Activated T-cell treated with anti-CD3 and anti-CD28 coated beads, Interleukin-2, amount 50 U/mL, for 48 hours (primary cell): ENCODE measurements around the gene DNAJC4.
A peak's percentile ranks its signal among the peaks of the same experiment; 100 is the strongest.

ENCODE experiments used
- DNase-seq, 2 experiments: peaks; one replicate each; pipeline ENCODE4 v3.0.0-alpha.2; 2020

Gene DNAJC4

GRCh38 chr11:64230171-64230984, at the start of gene DNAJC4:
Gene DNAJC4 (plus strand): TSS chr11:64230548. CDS start chr11:64230855, 307 bp downstream.
- peak; percentile 90 to 93 for DNase-seq

- DNase-seq, result no peak
Observed at GRCh38 chr11:64180891-64181290, 49.5 kb upstream of the DNAJC4 start.

- DNase-seq, result peak; percentile 67 to 72
Observed at GRCh38 chr11:64181506-64182411, 48.6 kb upstream of the DNAJC4 start.

- no peak for DNase-seq
Observed at GRCh38 chr11:64183890-64184289, 46.5 kb upstream of the DNAJC4 start.

GRCh38 chr11:64185175-64185692, 45.1 kb upstream of the DNAJC4 start:
- DNase-seq, result no peak

GRCh38 chr11:64185693-64186491, 44.5 kb upstream of the DNAJC4 start, which contains the start of gene STIP1:
Gene STIP1 (plus strand): TSS chr11:64186171. CDS start chr11:64186262, 91 bp downstream.
- peak; percentile 99 to 100 for DNase-seq

GRCh38 chr11:64186492-64187165, 43.7 kb upstream of the DNAJC4 start:
- DNase-seq, result peak; percentile 71 to 72

- no peak for DNase-seq
Observed at GRCh38 chr11:64192434-64192833, 37.9 kb upstream of the DNAJC4 start.

- no peak for DNase-seq
Observed at GRCh38 chr11:64196626-64197025, 33.7 kb upstream of the DNAJC4 start.

- no peak for DNase-seq
Observed at GRCh38 chr11:64198511-64198910, 31.8 kb upstream of the DNAJC4 start.

- no peak for DNase-seq
Observed at GRCh38 chr11:64201543-64201942, 28.8 kb upstream of the DNAJC4 start.

GRCh38 chr11:64202992-64203391, 27.4 kb upstream of the DNAJC4 start:
- DNase-seq, result no peak

GRCh38 chr11:64203421-64204079, 26.8 kb upstream of the DNAJC4 start:
- DNase-seq, result no peak

GRCh38 chr11:64204080-64204440, 26.3 kb upstream of the DNAJC4 start:
- no peak for DNase-seq

- peak; percentile 79 to 82 for DNase-seq
Observed at GRCh38 chr11:64204464-64204989, 25.8 kb upstream of the DNAJC4 start.

GRCh38 chr11:64206457-64207255, 23.7 kb upstream of the DNAJC4 start, which contains the start of gene FERMT3:
Gene FERMT3 (plus strand): TSS chr11:64206721. CDS start chr11:64207365, 644 bp downstream.
- DNase-seq, result peak; percentile 82 to 86

- peak; percentile 89 to 92 for DNase-seq
Observed at GRCh38 chr11:64207256-64208085, 22.9 kb upstream of the DNAJC4 start.

GRCh38 chr11:64208086-64208795, 22.1 kb upstream of the DNAJC4 start:
- DNase-seq, result no peak
